Right lobe of liver (tissue), 4 donors: Measurements from ENCODE around the gene TAF8.

ENCODE experiments used
- POLR2A ChIP-seq: fragments of 450-650 bp; IDR thresholded peaks from one replicate; pipeline ENCODE4 v1.6.1; 2017; ENCODE audit warnings: antibody characterized with exemption, mild to moderate bottlenecking
- TF ChIP-seq, protein P1 (sequence below), 4 donors: fragments of 200-600 bp in 3 of 4; fragments of 450-650 bp in 1 of 4; IDR thresholded peaks; one replicate each; pipeline versions ENCODE4 v1.5.1 to v1.8.0; 2016 to 2022; ENCODE audit warnings: antibody characterized with exemption in 4 of 4, mild to moderate bottlenecking in 2 of 4
- donor health status: DM: no; HTN: no; CAD: no.
- donor health status: DM: no; HTN: no; CAD: no.
- donor health status: DM: no; HTN: yes; CAD: no.

DNA sequence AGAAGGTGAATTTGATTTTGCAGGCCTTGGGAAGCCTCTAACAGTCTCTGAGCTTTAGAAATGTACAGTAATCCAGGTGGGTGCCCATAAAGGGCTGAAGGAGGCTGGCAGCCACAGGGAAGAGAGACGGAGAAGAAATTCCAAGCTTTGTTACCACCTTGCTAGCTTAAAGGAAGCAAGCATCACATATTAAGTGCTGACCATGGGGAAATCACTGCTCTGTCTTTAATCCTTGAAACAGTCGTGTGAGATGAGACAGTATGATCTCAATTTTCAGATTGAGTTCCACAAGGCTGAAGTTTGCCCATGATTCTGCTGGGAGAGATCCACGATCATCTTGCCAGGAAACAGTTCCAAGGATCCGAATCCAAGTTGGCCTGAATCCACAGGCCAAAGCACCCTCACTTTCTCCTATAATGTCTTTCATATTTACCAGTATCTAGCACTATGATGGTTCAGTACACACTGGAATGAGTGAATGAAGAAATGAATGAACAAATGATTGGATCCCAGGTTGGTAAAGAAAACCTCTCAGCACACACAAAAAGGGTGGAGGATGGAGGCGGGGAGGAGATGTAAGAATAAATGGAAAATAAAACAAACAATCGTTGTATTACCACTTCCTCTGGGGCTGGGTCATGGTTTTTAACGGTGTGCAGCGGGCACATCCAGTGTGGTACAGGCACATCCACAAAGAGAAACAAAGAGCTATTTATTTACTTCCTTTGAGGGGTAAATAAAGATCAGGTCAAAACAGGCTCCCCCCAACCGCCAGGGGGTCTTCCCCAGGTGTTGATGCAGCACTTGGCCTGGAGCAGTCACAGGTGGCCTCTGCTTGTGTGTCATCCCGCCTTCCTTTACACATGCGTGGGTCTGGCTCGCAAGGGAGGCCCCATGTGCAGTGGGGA is 28.2 kb upstream of the TAF8 start:
- TF ChIP-seq, protein P1, sequence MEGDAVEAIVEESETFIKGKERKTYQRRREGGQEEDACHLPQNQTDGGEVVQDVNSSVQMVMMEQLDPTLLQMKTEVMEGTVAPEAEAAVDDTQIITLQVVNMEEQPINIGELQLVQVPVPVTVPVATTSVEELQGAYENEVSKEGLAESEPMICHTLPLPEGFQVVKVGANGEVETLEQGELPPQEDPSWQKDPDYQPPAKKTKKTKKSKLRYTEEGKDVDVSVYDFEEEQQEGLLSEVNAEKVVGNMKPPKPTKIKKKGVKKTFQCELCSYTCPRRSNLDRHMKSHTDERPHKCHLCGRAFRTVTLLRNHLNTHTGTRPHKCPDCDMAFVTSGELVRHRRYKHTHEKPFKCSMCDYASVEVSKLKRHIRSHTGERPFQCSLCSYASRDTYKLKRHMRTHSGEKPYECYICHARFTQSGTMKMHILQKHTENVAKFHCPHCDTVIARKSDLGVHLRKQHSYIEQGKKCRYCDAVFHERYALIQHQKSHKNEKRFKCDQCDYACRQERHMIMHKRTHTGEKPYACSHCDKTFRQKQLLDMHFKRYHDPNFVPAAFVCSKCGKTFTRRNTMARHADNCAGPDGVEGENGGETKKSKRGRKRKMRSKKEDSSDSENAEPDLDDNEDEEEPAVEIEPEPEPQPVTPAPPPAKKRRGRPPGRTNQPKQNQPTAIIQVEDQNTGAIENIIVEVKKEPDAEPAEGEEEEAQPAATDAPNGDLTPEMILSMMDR (IDR thresholded peaks at IDR 0.05): no peak
- TF ChIP-seq POLR2A: no peak
